CD4-positive, alpha-beta T cell treated with Interleukin-17A for 1 hour (primary cell): ENCODE results near the gene CPS1.

Experiments used
- DNase-seq: peaks from one replicate; pipeline ENCODE4 v3.0.0-alpha.2; 2020

CPS1 gene

DNA sequence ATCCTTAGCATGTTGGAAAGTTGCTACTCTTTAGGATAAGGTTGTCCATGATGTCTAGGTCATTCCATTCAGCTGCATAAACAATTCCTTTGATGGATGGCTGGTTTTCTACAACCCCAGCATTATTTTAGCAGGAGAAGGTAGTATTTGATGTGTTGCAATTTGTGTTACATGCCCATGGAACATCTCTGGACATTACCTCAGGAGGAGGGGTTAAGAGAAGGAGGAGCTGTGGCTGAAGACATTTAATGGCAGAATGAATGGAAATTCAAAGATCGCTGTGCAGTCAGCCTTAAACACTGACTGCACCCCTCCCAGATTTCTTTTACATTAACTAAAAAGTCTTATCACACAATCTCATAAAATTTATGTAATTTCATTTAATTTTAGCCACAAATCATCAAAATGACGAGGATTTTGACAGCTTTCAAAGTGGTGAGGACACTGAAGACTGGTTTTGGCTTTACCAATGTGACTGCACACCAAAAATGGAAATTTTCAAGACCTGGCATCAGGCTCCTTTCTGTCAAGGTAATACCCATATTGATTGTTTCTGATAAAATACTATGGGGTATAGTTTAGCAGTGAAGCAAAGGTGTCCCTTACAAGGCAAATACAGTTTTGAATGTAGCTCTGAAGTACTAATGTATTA lies at the start of gene CPS1:
TSS of gene CPS1 (plus strand) at position 271 of the 652 bp plus-strand sequence. CDS start at position 406, 135 bp downstream.
- no peak for DNase-seq

GRCh38 chr2:210515911-210516310 lies 40.5 kb upstream of the CPS1 start:
- DNase-seq = no peak

GRCh38 chr2:210517264-210517663 lies 39.1 kb upstream of the CPS1 start:
- no peak for DNase-seq

GRCh38 chr2:210519594-210519993 lies 36.8 kb upstream of the CPS1 start:
- no peak for DNase-seq

DNA sequence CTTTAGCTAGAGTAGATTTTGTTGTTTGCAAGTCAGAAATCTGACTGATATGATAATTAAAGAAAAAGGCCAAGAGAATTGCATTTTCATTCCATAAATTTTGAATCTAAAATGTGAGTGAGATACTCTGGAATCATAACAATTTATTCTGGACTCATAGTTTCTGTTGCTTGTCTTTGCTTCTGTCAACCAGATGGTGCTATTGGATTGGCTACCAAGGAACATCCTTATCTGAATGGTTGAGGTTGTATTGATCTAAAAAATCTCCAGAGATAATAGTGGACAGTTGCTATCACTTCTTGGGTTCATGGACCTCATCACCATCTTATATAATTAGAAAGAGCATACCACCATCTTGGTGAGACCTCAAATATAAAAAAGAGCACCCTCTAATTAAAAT lies 34.0 kb upstream of the CPS1 start:
- no peak for DNase-seq

DNA sequence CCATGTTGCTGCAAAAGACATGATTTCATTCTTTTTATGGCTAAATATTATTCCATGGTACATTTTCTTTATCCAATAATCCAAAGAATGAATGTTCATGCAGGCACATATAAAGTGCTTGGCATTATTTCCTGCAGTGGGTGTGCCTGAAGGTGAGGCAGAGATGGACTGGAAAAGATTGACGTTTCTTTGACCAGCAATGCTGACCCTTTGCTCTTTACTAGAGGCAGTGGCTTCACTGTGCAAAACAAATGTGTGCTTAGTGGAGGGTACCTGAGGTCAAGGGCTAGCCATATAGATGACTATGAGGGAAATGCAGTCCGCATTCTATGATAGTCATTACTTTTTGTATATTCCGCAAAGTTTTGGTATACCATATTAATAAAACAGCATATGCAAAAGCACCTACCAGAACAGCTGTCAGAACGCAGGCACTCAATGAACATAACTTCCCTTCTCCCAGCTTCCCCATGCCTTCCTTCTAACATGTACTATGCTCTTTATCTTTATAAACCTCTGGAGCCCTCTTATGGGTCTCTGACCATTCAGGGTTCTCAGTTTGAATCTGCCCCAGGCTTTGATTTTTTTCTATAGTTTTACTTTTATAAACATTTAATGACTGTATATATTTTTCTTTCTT lies 32.6 kb upstream of the CPS1 start:
- no peak for DNase-seq

DNA sequence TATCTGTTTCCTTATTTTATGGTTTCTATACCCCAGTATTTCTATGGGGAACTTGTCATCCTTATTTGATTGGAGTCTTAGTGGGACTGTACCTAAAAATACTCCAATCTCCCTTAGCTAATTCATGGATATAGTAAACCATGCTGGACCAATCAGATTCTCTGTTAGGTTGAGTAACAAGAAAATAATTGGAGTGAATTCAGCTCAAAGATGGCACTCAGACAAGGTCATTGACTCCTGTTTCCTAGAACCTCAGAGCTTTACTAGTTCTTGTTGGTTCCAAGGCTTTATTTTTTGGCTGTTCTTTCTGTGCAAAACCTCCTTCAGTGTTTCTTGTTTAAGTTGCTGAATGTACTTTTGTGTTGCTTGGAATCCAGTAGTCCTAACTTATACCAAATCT lies 31.9 kb upstream of the CPS1 start:
- DNase-seq = no peak

DNA sequence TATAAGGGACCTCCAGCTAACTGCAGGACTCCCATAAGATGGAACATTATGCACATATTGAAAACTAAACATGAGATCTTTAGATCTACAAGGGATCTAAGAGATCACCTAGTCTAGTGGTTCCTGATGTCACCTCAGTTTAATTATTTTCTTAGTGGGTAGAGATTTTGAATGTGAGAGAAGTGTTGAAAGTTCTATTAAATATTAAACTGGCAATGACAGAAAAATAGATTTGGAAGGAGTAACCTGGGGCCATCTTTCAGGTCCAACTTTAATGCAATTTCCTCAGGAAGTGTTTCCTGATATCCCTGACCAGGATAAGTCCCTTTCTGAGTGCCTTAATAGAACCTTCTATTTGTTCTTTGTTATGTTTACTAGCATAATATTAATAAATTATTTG lies 29.1 kb upstream of the CPS1 start:
- DNase-seq = no peak

GRCh38 chr2:210528716-210529115 lies 27.7 kb upstream of the CPS1 start:
- no peak for DNase-seq

DNA sequence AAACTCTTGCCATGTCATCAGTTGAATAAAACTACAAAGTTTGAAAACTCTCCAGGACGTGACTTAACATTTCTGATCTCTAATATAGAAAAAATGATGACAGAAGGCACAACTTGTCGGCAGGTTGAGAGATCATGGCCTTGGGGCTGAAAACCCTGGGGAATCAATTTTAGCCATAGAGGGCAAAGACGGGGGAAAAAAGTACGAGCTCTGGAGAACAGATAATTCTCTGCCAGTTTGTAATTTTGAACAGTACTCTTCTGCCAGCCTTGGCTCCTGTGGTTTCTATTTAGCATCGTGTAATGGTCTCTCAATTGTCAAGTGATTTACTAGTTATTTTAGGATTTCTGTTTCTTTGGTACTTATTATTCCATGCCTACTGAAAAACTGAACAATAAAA lies 25.3 kb upstream of the CPS1 start:
- DNase-seq = no peak

DNA sequence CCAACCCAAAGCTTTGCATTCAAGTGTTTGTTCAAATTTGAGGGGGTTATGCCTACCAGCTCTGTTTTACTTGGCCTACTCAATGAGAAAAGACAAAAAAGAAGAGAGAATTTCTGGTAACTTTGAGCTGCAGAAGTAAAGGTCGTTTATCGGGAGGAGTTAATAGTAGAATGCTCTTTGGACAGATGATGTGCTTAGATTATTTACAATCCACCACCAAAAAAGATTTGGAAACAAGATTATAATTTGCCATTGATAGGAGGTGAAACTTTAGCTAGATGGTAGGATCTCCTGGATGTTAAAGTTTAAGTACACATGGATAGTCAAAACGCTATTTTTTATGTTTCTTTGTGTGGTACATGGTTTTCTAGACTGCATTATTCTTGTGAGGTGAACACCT lies 24.9 kb upstream of the CPS1 start:
- DNase-seq = no peak

- no peak for DNase-seq
Observed at GRCh38 chr2:210533389-210533788, 23.0 kb upstream of the CPS1 start.

DNA sequence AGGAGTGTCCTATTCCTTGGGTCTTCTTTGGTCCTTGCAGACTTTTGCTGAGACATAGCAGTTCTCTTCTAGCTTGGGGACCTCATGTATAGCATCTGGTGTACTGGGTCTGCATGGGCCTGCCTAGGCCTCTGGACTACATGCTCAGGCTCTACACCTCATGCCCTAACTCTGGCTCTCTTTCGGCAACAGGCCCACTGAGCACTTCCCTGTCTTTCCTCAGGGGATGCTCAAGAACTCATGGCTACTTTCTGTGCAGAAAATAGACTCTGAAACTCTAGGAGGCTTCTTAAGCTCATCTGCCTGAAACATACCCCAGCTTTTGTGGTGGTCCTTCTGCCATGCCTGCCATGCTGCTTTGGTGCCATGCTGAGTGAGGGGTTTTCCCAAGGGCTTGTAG lies 21.5 kb upstream of the CPS1 start:
- DNase-seq = no peak

GRCh38 chr2:210536973-210537650 lies 19.3 kb upstream of the CPS1 start:
- no peak for DNase-seq

- DNase-seq = no peak
Observed at GRCh38 chr2:210539035-210539434, 17.4 kb upstream of the CPS1 start.

DNA sequence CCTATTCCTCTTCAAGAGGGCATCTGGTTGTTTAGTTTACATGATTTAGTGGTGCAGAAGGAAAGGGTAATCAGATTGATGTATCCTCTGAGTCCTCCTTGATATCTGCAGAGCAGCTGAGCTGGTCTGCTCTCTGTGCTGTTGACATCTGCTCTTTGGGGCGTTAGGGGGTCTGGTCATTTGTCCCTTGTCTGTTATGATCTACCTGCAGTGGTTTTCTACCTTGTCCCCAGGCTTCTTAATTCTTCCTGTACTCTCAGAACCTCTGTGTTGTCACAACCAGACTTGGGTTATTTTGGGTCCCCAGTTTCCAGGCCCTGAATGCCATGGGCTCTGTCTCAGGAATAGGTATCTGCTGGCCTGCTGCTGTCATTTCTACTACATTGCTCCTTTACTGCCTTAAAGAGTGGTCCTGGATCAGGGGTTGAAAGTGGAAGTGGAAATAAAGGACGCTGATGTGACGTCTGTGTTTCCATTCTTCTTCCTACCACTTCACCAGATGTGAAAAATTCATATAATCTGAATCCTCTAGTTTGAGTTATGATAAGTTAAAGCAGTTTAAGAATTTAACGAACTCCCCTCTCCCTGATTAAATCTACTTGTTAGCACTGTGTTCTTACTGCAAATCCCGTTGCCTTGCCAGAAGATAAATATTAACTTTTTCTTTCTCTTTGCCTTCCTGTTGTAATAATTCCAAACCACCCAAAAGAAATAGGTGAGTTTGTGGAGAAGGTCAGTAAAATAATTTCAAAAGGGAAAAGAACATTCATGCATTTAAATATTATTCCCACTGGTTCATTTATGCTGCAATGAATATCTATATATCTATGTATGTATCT lies 16.6 kb upstream of the CPS1 start:
- DNase-seq = no peak

DNA sequence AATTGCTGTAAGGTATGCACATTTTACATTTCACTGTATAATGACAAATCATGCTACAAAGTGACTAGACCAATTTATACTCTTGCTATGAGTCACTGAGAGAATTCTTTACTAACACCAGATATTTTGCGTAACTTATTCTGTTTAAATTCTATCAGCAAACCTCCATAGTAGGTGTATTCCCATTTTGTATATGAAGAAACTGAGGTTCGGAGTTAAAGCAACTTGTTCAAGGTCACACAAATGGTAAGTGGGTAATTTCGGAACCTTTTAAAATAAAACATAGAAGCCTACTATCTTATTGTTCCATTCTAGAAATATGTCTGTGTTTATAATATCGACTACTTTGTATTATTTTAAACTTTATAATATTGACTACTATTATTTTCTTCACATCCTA lies 15.9 kb upstream of the CPS1 start:
- no peak for DNase-seq

- DNase-seq = no peak
Observed at GRCh38 chr2:210540900-210541289, 15.5 kb upstream of the CPS1 start.

DNA sequence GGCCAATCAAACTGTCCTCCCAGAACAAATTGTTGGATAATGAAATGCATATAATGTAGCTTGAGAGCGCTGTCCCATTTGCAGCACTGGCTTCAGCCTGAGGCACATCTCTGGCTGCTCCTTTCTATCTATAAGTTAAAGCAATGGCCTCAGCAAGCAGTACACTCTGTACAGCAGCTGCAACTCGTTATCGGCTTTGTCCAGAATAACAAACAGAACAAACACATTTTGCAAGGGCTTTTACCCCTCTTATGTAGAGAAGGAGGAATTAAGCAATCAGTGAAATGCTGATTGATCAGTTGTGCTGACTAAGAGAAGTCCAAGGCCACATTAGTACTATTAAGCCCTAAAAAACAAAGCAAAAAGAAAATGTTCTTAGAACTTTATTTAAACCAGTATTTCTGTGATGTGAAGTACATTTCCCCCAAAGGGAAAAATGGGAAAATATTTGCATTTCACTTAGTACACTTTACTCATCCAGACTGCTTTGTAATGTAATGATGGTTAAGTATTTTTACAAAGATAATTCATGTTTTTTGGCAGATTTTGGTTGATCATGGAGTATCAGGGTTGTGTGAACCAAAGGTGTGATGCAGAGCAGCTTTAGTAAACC lies 15.0 kb upstream of the CPS1 start:
- no peak for DNase-seq

- no peak for DNase-seq
Observed at GRCh38 chr2:210544007-210544590, 12.3 kb upstream of the CPS1 start.

- no peak for DNase-seq
Observed at GRCh38 chr2:210544831-210545230, 11.6 kb upstream of the CPS1 start.

- no peak for DNase-seq
Observed at GRCh38 chr2:210546424-210547208, 9.8 kb upstream of the CPS1 start.
